Prostate gland (tissue), 2 donors: ENCODE measurements around the gene RHBDD2. TPM values are rescaled to one million over a fixed set of nuclear protein-coding genes. Genes with fewer than 3 reads are reported as not detected.
A peak's percentile ranks its signal among the peaks of the same experiment; 100 is the strongest.
"Not testable (repeated sequence)": the region's sequence is repeated elsewhere in the genome, so short reads cannot be mapped to it uniquely, and the experiment has no call there.

ENCODE experiments used
- DNase-seq: peaks from one replicate; pipeline ENCODE4 v3.0.0-alpha.2; 2019; ENCODE audit warnings: low spot score
- H3K27ac ChIP-seq, 2 donors: fragments of 200-600 bp; sonication (generic); 2 replicates each; pipeline ENCODE4 v1.5.1; 2017 to 2019
- H3K27me3 ChIP-seq: fragments of 200-600 bp; sonication (generic); replicated peaks from 2 replicates; pipeline ENCODE4 v1.5.1; 2019; ENCODE audit not compliant: insufficient read depth
- H3K36me3 ChIP-seq, 2 donors: fragments of 200-600 bp; sonication (generic); 1 replicate in 1 of 2; 2 replicates in 1 of 2; pipeline versions ENCODE4 v1.5.1 to v1.8.1; 2017 to 2019
- H3K4me1 ChIP-seq: fragments of 200-600 bp; sonication (generic); replicated peaks from 2 replicates; pipeline ENCODE4 v1.5.1; 2019
- H3K4me3 ChIP-seq, 2 donors: fragments of 200-600 bp; sonication (generic); 2 replicates each; pipeline ENCODE4 v1.5.1; 2017 to 2019
- H3K9me3 ChIP-seq: fragments of 200-600 bp; sonication (generic); 2 replicates; pipeline ENCODE4 v1.5.1; 2017
- POLR2A ChIP-seq: fragments of 450-650 bp; IDR thresholded peaks from one replicate; pipeline ENCODE4 v1.6.1; 2016; ENCODE audit warnings: antibody characterized with exemption, mild to moderate bottlenecking
- POLR2AphosphoS5 ChIP-seq: sonication (generic); formaldehyde crosslinking; IDR thresholded peaks from one replicate; pipeline ENCODE4 v1.6.1; 2017; ENCODE audit warnings: antibody characterized with exemption
- WGBS: methylation state at CpG from one replicate; pipeline ENCODE4 v1.1.5; 2018; 5-methylcytosine and 5-hydroxymethylcytosine counted together
- intact Hi-C: fragments of 100-400 bp; cut with DNase I; formaldehyde crosslinking; loops from one replicate; pipeline ENCODE4 v1.14.2; 2022
- total RNA-seq, 2 donors: library from RNA; depleted of rRNA; stranded (reverse); fragments of >200 nt; gene quantifications; one replicate each; pipeline ENCODE4 v1.1.0, GENCODE V29; 2016
- TF ChIP-seq, protein P1 (sequence below), 4 experiments: fragments of 200-600 bp in 2 of 4; fragments of 450-650 bp in 2 of 4; sonication (generic) in 2 of 4; IDR thresholded peaks; 1 replicate in 3 of 4; 2 replicates in 1 of 4; pipeline ENCODE4 v1.5.1; 2016 to 2019; ENCODE audit warnings: antibody characterized with exemption in 4 of 4, mild to moderate bottlenecking in 2 of 4, moderate library complexity in 2 of 4

RHBDD2 gene
- total RNA-seq, 2 donors from 2014 or later = 101 to 130 TPM

DNA sequence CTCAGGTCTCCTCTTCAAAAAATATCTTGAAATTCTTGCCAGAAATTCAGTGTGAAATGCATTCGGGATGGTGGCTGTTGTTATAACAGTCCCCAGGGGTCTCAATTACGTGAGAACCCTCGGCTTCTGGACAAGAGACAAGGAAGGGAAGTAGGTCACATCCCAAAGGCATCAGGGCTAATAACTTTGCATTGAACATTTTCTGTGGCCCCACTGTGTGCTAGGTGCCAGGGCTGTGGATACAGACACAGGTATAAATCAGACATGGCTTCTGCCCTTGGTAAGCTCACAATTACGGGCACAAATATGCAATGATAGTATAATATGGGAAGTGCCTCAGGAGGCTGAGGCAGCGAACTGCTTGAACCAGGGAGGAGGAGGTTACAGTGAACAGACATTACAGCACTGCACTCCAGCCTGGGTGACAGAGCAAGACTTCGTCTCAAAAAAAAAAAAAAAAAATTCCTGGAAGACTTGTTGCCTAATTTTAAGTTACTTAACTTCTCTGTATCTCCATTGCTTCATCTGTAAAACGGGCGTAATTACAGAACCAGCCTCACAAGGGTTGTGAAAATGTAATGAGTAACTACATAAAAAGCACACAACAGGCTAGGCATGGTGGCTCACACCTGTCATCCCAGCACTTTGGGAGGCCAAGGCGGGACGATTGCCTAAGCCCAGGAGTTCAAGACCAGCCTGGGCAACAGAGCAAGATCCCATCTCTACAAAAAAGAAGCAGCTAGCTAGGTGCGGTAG lies 2.5 kb upstream of the RHBDD2 start:
- TF ChIP-seq POLR2AphosphoS5 (no peak), POLR2A (no peak)
- intact Hi-C loops = loop anchor here (5.0 kb wide), 1 partner anchor 36 kb away; no protein-coding TSS in a partner anchor
- no peak for DNase-seq
- Histone ChIP-seq H3K4me1 (no peaks in the 10 kb centered on the region), H3K36me3 (no peaks in the 10 kb centered on the region), H3K9me3 (no peaks in the 10 kb centered on the region), H3K4me3 (no peak overlapping the region), H3K27me3 (no peaks in the 10 kb centered on the region), H3K27ac (no peak overlapping the region)
- 74% methylated on average over 11 of the region's 11 CpGs for WGBS

DNA sequence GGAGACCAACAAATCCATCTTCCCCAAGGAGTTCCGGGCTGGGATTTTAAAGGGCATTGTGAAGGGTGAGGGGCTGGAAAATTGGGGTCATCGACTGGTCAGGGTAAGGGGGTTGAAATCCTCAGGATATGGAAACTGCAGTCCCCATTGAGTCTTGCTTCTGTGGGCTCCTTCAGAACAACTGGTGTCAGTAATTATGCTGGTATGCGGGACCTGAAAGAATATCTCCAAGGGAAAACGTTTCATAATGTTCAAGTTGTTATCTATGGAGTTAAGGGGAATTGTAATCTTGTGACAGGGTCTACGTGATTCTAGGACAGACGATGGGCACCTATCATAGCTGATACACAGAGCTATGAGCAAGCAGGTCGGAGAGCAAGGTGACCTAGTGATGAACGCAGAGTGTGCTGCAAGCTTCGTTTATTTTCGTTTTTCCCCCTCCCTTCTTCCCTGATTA lies 494 bp upstream of the RHBDD2 start:
- H3K27ac ChIP-seq = peak overlapping the region; percentile 94

DNA sequence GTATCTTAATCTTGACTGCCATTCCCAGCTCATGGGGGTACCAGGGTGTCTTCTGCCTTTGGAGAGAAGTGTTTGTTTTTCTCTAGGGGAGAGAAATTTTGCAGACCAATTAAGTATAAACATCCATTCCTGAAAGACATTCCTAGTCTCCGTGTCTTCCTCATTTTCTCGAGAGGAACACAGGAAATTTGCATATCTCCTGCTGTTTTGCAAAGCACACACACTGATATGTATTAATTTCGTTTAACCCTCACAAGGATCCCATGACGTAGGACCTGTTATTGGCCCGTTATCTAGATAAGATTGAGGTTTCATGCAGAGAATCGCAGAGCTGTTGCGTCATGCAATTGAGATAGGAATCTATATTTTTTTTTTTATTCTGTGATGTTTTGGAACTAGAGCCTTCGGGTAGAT lies 944 bp downstream of the RHBDD2 start:
- Histone ChIP-seq H3K27me3 (no peaks in the 10 kb centered on the region), H3K9me3 (no peaks in the 10 kb centered on the region), H3K4me1 (no peaks in the 10 kb centered on the region), H3K27ac (peak overlapping the region; percentile 94), H3K4me3 (peak overlapping the region; percentile 74 to 90), H3K36me3 (peaks cover 2 to 7% of the 10 kb centered on the region in 2 donors)
- DNase-seq = no peak
- TF ChIP-seq POLR2A = no peak
- TF ChIP-seq POLR2AphosphoS5 = no peak
- TF ChIP-seq, protein P1, sequence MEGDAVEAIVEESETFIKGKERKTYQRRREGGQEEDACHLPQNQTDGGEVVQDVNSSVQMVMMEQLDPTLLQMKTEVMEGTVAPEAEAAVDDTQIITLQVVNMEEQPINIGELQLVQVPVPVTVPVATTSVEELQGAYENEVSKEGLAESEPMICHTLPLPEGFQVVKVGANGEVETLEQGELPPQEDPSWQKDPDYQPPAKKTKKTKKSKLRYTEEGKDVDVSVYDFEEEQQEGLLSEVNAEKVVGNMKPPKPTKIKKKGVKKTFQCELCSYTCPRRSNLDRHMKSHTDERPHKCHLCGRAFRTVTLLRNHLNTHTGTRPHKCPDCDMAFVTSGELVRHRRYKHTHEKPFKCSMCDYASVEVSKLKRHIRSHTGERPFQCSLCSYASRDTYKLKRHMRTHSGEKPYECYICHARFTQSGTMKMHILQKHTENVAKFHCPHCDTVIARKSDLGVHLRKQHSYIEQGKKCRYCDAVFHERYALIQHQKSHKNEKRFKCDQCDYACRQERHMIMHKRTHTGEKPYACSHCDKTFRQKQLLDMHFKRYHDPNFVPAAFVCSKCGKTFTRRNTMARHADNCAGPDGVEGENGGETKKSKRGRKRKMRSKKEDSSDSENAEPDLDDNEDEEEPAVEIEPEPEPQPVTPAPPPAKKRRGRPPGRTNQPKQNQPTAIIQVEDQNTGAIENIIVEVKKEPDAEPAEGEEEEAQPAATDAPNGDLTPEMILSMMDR (IDR thresholded peaks at IDR 0.05) = no peak
- 8% methylated on average over 8 of the region's 8 CpGs for WGBS
- intact Hi-C loops = loop anchor here (5.0 kb wide), 1 partner anchor 33 kb away; no protein-coding TSS in a partner anchor

More for the DNA sequence above, 494 bp upstream of the RHBDD2 start:
- Histone ChIP-seq H3K4me3 (peak overlapping the region; percentile 20 to 90), H3K27me3 (no peaks in the 10 kb centered on the region), H3K36me3 (peaks cover 0 to 2% of the 10 kb centered on the region in 2 donors), H3K4me1 (no peaks in the 10 kb centered on the region), H3K9me3 (no peaks in the 10 kb centered on the region)
- DNase-seq = no peak
- 13% methylated on average over 10 of the region's 10 CpGs for WGBS
- intact Hi-C loops = loop anchor here (5.0 kb wide), 1 partner anchor 34 kb away; no protein-coding TSS in a partner anchor
- no peak for TF ChIP-seq POLR2A

DNA sequence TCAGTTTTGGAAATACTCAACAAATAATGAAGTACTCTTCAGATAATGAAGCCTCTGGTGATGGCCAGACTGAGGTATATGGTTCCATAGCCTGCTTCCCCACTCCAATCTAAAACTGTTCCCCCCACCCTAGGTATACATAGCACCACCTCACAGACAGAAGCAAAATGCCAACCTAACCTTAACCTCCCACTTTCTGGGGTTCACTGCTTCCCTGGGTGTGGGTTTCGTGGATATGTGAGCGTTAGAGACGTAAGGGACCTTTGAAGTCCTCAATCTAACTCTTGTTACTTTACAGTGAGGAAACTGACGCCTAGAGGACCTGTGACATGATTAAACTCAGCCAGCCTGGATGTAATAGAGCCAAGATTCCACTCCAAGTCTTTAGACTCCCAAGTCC lies 1.4 kb downstream of the RHBDD2 start:
- WGBS = 76% methylated on average over 4 of the region's 4 CpGs
- peaks cover 2 to 7% of the 10 kb centered on the region in 2 donors for H3K36me3 ChIP-seq
- intact Hi-C loops = no loop called here
- H3K4me1 ChIP-seq = no peaks in the 10 kb centered on the region
- no peaks in the 10 kb centered on the region for H3K9me3 ChIP-seq
- TF ChIP-seq POLR2A (no peak), POLR2AphosphoS5 (no peak)
- TF ChIP-seq, protein P1 (IDR thresholded peaks at IDR 0.05) = no peak
- no peak overlapping the region for H3K27ac ChIP-seq
- peak overlapping the region; percentile 74 to 90 for H3K4me3 ChIP-seq
- H3K27me3 ChIP-seq = no peaks in the 10 kb centered on the region
- DNase-seq = no peak

DNA sequence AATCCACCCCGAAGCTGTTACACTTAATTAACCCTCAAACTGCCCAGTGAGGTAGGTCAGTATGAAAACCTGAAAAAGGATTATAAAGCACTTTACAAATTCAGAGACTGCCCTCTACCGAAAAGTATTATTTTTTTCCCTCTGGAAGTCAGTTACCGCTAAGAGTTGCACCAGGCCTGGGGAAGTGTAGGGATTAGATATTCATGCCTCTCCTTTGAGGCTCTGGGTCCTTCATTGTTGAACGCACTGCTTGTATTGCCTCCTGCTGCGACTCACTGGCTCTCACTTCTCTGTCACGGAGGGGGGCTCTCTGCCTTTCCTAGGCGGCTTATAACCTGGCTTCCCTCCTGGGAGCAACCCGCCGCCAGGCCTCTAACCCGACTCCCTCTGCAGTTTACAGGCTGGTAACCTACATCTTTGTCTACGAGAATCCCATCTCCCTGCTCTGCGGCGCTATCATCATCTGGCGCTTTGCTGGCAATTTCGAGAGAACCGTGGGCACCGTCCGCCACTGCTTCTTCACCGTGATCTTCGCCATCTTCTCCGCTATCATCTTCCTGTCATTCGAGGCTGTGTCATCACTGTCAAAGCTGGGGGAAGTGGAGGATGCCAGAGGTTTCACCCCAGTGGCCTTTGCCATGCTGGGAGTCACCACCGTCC lies 2.7 kb downstream of the RHBDD2 start:
- no peak overlapping the region for H3K4me3 ChIP-seq
- H3K27me3 ChIP-seq = no peaks in the 10 kb centered on the region
- TF ChIP-seq POLR2AphosphoS5 (no peak), POLR2A (no peak)
- TF ChIP-seq, protein P1 (IDR thresholded peaks at IDR 0.05) = no peak
- H3K27ac ChIP-seq = no peak overlapping the region
- H3K36me3 ChIP-seq = peaks cover 4 to 7% of the 10 kb centered on the region in 2 donors
- intact Hi-C loops = no loop called here
- H3K9me3 ChIP-seq = no peaks in the 10 kb centered on the region
- 82% methylated on average over 23 of the region's 23 CpGs for WGBS
- DNase-seq = no peak
- no peaks in the 10 kb centered on the region for H3K4me1 ChIP-seq

DNA sequence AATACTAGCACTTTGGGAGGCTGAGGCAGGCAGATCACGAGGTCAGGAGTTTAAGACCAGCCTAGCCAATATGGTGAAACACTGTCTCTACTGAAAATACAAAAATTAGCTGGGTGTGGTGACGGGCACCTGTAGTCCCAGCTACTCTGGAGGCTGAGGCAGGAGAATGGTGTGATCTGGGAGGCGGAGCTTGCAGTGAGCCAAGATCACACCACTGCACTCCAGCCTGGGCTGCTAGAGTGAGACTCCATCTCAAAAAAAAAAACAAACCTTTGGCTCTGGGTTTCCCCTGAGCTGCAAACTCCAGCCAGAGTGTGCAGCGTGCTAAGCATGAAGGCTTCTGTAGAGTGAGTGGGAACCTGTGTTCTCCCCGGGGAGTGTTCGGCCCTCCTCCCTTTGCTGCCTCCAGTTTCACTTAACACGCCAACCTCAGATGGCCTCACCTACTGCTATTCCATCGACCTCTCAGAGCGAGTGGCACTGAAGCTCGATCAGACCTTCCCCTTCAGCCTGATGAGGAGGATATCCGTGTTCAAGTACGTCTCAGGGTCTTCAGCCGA lies 4.5 kb downstream of the RHBDD2 start:
- peaks cover 4 to 14% of the 10 kb centered on the region in 2 donors for H3K36me3 ChIP-seq
- H3K4me3 ChIP-seq, DNase-seq, H3K4me1 ChIP-seq, H3K9me3 ChIP-seq, H3K27ac ChIP-seq, H3K27me3 ChIP-seq, intact Hi-C loops: not testable (repeated sequence)
- WGBS = 92% methylated on average over 13 of the region's 13 CpGs
